ENCODE data around the gene NT5C1B. TPM values are rescaled to one million over a fixed set of nuclear protein-coding genes. Genes with fewer than 3 reads are reported as not detected.

NT5C1B gene
- total RNA-seq, 4 donors from 2014 or later, result not detected

- DNase-seq, result no peak
- H3K27me3 ChIP-seq, result no peaks in the 10 kb centered on the region
- no peak overlapping the region for H3K4me3 ChIP-seq
- H3K36me3 ChIP-seq, result no peaks in the 10 kb centered on the region
- H3K4me1 ChIP-seq, result no peaks in the 10 kb centered on the region
- no peak for TF ChIP-seq CTCF (IDR thresholded peaks at IDR 0.05)
- H3K27ac ChIP-seq, result no peak overlapping the region
- no peaks in the 10 kb centered on the region for H3K9me3 ChIP-seq
Observed at GRCh38 chr2:18527326-18527725, 62.0 kb downstream of the NT5C1B start.

- no peak for DNase-seq
- Histone ChIP-seq H3K27me3 (no peaks in the 10 kb centered on the region), H3K36me3 (no peaks in the 10 kb centered on the region), H3K27ac (no peak overlapping the region), H3K9me3 (no peaks in the 10 kb centered on the region), H3K4me3 (no peak overlapping the region), H3K4me1 (no peaks in the 10 kb centered on the region)
- no peak for TF ChIP-seq POLR2A (IDR thresholded peaks at IDR 0.05)
Observed at GRCh38 chr2:18526429-18526828, 62.9 kb downstream of the NT5C1B start.

GRCh38 chr2:18525852-18526251, 63.5 kb downstream of the NT5C1B start:
- Histone ChIP-seq H3K27ac (no peak overlapping the region), H3K27me3 (no peaks in the 10 kb centered on the region), H3K4me1 (no peaks in the 10 kb centered on the region), H3K36me3 (no peaks in the 10 kb centered on the region), H3K9me3 (no peaks in the 10 kb centered on the region), H3K4me3 (no peak overlapping the region)
- DNase-seq, result no peak
- TF ChIP-seq CTCF (IDR thresholded peaks at IDR 0.05) (no peak), POLR2A (IDR thresholded peaks at IDR 0.05) (no peak)

GRCh38 chr2:18525236-18525635, 64.1 kb downstream of the NT5C1B start:
- H3K4me1 ChIP-seq, result no peaks in the 10 kb centered on the region
- DNase-seq, result no peak
- no peak for TF ChIP-seq POLR2A (IDR thresholded peaks at IDR 0.05)
- TF ChIP-seq CTCF (IDR thresholded peaks at IDR 0.05), result no peak
- H3K4me3 ChIP-seq, result no peak overlapping the region
- no peaks in the 10 kb centered on the region for H3K9me3 ChIP-seq
- H3K36me3 ChIP-seq, result no peaks in the 10 kb centered on the region
- no peaks in the 10 kb centered on the region for H3K27me3 ChIP-seq
- no peak overlapping the region for H3K27ac ChIP-seq

- no peaks in the 10 kb centered on the region for H3K27me3 ChIP-seq
- H3K36me3 ChIP-seq, result no peaks in the 10 kb centered on the region
- no peaks in the 10 kb centered on the region for H3K4me1 ChIP-seq
- TF ChIP-seq POLR2A (IDR thresholded peaks at IDR 0.05), result no peak
- H3K27ac ChIP-seq, result no peak overlapping the region
- DNase-seq, result no peak
- no peak overlapping the region for H3K4me3 ChIP-seq
- no peaks in the 10 kb centered on the region for H3K9me3 ChIP-seq
Observed at GRCh38 chr2:18522484-18523146, 66.8 kb downstream of the NT5C1B start.

- Histone ChIP-seq H3K4me3 (no peak overlapping the region), H3K36me3 (no peaks in the 10 kb centered on the region), H3K27me3 (no peaks in the 10 kb centered on the region), H3K9me3 (no peaks in the 10 kb centered on the region), H3K4me1 (no peaks in the 10 kb centered on the region), H3K27ac (peak overlapping the region in 1 of 4 donors; percentile 1)
- peak; percentile 64 to 91 (median 81) for DNase-seq
- no peak for TF ChIP-seq POLR2A (IDR thresholded peaks at IDR 0.05)
- TF ChIP-seq CTCF (IDR thresholded peaks at IDR 0.05), result peak; percentile 48 to 89 (median 82)
Observed at GRCh38 chr2:18520451-18521425, 68.6 kb downstream of the NT5C1B start.

Measured in Peyer's patch (tissue), 4 donors.